ENCODE results near the gene ADAMTSL1.
A peak's percentile ranks its signal among the peaks of the same experiment; 100 is the strongest.

The ADAMTSL1 gene

DNA sequence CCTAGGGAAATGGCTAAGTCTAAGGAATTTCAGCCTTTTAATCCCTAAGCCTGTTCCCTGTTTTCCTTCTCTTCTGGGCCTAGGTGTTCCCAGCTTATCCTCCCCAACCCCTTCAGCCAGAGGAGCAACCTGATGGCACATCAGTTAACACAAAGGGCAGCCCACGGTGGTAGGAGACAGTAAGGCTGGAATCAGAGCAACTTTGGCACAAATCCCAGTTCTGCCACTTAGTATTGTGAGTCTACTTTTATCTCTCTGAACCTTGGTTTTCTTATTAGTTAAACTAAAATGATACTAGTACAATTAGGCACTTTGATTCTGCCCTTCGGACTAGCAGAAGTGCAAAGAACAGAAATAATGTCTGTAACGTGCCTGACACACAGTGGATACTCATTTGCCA lies 312.2 kb downstream of the ADAMTSL1 start:
- DNase-seq, result no peak

DNA sequence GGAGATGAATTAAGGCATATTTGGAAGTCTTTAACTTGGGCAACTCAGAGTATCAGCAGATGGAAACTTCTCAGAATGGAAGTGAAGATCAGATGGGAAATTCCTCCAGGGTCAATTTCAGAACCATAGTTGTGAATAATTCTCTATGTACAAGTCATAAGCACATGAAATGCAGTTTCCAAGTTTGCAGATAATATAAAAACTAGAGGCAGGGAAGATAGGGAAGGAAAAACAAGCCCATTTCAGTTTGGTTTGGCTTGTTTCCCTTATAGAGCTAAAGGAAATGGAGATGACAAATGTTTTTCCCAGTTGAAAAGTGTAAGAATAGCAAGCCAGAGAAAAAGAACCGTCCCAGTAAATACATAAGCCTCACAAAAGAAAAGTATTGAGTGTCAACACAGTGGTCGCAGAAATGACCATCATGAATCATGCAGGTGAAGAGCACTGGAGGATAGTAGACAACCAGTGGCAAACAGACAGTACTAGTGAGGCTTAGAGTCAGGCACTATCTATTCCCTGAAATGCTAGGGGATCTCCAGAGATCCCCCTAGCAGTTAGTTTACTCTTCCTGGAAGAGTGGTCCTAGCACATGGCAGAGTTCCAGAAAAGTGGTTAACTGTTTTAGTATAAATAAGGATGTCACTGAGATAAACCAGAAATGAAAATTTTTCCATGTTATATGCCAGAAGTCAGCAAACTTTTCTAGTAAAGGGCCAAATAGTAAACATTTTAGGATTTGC lies 313.1 kb downstream of the ADAMTSL1 start:
- no peak for DNase-seq

DNA sequence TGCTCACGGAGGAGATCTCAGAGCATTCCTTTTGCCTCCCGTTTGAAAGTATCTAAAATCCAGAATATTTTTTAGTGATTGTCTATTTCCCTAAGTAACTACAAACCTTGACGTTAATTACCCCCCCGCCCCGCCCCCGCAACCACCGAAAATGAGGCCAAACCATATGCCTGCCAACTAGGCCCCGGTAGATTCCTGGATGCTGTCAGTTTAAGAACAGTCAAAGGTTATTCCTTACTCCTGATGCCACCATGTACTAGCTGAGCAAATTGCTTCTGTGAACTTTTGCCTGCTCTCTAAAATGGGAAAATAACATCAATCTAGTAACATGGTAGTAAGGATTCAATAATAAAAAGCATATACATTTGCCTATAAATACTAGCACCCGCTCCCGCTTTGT lies 314.3 kb downstream of the ADAMTSL1 start:
- DNase-seq, result no peak

DNA sequence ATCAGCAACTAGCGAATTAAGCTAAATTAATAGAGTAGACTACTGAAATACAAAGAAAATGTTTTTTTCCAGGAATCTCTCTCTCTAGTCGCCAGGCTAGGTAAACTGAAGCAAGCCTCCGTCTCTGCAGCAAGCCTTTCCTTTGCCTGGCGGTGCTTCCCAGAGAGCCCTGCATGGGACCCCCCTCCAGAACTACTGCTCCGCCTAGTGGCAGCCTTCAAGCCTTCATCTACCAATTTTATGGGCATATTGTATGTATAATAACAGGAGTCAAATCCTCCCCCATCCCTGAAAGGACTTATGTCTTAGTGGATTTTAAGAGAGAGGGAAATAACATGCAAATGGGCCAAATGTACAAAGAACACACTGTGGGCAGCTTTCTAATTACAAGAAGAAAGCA lies 317.1 kb downstream of the ADAMTSL1 start:
- no peak for DNase-seq

DNA sequence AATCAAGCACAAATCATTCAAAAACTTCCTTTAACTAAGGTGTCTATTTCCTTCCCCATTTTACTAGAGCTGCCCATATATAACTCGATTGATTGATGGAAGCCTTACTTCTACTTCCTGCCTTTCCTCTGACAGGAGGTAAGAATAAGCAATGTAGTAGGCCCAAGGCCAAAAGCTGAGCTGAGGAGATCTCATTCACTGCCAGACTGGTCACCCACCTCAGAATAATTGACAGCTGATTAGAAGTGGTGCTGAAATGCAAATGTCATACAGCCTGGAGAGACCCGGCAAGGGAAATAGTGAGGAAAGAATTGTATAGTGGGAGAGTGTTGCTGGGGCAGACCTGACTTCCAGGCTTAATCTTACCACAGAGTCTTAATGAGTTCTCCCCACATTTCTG lies 319.2 kb downstream of the ADAMTSL1 start:
- peak; percentile 3 for DNase-seq

DNA sequence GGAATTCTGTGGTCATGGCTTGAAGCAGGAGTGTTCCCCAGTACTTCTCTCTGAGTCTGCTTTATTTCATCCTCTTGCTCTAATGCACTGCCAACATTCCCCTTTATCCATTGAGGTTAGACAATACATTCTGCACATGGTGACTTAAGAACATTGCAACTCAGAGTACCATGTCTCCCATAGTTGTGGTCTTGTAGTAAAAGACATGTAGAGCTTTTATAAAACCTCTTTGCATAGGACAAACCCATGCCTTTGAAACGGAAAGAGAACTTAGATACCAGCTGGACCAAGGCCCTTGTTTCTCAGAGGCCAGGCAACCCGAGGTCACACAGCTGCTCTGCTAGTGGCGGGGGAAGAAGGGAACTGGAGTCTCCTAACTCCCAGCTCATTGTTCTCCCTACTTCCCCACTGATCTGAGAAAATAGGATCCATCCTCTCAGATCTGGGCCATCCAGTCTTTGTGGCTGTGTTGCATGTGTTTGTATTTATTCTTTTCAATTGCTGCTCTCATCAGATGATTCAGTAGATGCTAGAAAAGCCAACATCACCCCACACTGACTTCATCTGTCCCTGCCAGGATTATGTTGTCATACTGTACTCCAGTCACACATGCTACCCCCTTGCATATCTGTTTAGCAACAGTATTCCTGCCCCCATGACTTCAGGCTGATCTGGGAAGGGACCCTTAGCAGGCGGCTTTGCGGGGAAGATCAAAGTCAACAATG lies 322.2 kb downstream of the ADAMTSL1 start:
- DNase-seq, result no peak

DNA sequence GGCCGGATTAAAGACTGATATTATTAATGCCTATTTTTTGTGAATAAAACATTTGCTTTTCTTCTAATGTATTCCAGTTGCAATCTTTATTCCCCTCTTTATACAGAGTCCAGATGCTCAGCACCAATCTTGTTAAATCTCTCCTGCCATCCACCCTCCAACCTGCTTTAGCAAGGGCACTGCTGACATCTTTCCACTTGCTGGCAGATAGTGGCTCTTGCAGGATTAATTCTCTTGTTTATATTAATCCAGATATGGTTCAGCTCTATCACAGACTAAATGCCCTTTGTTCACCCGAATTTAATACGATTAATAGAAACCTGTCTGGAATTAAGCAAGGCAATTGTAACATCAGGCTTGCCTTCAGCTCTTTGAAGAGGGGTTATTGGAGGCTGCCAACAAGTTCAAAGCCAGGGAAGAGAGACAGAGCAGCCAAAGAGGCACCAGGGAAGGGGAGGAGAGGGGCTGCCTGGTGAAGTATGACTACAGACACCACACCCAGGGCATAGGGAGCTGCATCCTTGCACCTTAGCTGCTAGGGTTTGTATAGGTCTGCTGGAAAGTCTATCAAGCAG lies 322.8 kb downstream of the ADAMTSL1 start:
- no peak for DNase-seq

DNA sequence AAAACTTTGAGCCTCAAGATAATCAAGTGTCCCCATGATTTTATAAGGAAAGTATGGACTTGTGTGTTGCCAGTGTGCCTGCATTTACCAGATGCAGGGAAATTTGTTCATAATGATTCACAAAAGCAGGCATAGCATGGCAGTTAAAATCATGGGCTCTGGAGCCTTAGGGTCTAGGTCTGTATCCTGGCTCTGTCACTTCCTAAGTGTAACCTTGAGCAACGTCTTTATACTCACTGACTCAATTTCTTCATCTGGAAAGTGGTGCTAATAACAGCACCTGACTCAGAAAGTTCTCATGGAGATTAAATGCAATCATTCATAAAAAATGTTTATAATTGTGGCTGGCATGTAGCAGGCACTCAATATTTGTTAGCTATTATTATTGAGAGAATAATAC lies 324.2 kb downstream of the ADAMTSL1 start:
- DNase-seq, result no peak

DNA sequence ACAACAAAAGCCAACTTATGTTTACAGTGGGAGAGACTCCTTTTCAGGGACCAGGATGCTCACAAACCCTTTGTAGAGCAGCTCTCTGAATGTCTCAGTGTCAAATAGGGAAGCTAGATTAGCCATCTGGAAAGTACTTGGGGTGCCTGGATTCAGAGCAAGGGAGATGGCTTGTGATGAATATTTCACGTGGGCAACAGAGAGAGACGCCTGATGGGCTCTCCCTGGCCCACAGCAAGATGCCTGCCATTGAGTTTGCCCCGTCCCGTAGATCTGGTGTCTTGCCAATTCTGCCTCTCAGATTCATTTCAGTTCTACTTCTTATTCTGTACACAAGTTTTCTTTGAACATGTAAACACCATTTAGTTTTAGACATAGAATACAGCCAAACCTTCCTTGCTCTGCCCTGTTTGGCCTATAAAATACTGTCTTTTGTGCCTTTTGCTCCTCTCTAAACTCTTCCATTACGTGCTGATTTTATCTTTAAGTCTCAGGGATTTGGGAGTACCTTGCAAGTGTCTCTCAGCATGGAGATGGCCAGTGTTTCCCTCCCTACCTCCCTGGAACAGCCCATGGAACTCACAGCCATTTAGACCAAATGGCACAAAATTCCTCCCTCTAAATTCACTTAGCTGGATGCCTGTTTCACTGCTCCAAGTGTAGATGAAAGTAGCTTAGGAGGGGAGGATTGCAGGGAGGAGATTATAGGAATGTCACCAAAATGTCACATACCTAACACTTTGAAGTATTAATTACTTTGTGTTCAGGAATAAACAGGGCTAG lies 324.7 kb downstream of the ADAMTSL1 start:
- no peak for DNase-seq

DNA sequence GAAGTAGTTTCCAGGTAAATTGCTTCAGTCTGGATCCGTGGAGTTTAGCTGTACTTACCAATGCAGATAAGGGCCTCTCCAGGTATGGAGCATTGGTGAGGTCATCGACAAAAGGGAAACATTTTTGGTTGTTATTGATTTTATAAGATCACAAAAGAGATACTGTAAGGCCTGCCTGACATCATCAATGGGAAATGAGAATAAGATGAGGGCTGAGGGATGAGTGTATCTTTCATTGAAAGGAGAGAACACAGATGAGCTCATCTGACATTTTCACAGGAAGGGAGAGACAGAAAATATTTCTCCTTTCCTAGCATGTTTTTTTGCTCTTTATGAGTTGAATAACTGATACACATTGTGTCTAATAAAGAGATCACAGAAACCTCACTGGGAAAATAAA lies 325.5 kb downstream of the ADAMTSL1 start:
- DNase-seq, result no peak

DNA sequence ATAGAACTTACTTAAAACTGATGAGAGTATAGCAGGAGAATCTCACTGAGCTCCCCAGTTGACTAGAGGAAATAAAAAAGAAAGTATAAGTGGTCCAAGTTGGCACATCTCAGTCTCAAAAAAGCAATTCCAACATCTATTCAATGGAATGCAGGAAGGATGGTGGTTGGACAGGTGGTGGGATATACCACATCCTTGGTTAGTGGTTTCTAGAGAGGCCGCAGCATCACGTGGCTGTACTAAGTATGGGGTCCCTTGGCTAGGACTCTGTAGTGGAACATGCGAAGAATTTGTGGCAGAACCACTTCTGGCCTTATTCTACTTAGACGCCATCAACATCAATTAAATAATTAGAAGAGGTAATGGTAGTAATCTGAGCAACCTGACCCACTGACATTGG lies 326.6 kb downstream of the ADAMTSL1 start:
- DNase-seq, result no peak

DNA sequence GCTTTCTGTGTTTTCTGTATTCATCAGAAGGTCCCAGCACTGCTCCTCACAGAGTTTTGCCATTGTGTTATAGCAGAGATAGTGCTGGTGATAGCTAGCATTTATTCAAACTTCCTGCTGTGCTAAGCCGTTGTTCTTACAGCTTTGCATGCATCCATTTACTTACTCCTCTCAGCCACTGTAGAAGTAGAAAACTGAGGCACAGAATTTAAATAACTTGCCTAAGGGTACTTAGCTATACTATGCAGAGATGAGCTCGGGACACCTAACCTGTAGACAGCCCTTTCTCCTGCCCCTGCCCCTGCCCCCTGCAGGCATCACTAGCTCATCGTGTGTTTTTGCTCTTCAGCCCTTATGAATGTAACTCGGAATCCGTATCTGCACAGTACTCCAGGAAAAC lies 331.4 kb downstream of the ADAMTSL1 start:
- no peak for DNase-seq

DNA sequence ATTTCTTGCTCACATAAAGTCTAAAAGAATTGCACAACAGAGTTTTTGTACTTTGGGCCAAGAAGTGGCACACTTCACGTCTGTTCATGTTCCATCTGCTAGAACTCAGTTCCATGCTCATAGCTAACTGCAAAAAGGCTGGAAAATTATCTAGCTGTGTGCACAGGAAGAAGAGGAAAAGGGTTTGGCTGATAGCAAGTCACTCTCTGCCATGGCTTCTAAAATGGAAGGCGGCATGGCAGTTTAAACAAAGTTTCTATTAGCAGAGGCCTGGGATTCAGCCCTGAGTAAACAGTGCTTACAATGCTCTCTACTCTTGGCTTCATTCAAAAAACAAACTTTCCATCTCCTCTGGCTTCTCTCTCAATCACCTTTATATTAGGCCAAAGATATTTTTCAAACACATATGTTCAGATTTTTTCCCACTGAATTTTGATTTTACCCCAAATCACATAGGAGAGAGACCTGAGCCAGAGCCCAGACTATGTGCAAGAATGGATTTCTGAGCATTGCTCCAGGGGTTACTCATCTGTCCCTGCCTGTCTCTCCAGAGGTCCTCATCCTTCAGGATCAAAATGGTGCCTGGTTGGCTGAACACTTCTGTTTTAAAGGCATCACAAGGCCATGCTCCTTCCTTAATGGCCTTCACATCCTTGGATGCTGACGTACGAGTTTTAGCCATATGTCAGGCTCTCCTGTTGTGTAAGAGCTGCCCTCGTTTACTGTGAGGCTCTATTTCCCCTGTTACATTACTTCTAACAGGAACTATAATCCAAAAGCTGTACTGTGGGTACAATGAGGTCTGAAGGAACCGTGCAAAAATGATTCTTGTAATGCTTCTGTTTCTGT lies 332.5 kb downstream of the ADAMTSL1 start:
- DNase-seq, result no peak

DNA sequence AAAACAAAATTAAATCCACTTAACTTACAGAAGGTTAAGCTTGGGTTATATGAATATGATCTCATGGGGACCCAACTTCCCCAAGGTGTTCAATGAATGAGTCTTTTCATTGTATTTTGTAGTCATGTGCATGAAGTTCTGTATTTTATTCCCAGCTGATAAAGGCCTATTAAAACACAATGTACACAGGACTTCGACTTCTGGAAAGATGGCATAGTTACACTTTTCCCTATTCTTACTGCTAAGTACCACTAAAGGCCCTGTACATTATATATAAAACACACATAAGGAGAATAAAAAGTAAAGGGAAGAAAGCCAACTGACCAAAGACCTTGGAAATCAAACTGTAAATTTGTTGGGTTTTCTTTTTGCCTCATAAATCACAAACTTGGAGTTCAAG lies 336.6 kb downstream of the ADAMTSL1 start:
- DNase-seq, result no peak

DNA sequence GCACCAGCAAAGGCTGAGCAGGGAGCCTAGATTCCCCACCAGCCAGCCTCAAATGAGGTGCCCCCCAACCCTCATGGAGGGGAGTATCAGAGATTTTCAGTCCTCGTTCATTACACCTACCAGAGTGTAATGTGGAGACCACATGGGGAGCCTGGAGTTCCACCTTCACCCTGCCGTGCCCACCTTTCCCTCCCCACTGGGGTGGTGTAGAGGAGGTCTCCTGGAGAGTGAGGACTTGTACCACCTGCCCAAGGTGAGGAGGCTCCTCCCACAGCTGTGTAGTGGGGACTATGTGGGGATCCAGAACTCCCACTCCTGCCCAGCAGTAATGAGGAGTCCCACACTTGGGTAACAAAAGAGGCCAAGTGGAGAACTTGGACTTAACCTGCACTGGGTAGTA lies 337.2 kb downstream of the ADAMTSL1 start:
- DNase-seq, result no peak

DNA sequence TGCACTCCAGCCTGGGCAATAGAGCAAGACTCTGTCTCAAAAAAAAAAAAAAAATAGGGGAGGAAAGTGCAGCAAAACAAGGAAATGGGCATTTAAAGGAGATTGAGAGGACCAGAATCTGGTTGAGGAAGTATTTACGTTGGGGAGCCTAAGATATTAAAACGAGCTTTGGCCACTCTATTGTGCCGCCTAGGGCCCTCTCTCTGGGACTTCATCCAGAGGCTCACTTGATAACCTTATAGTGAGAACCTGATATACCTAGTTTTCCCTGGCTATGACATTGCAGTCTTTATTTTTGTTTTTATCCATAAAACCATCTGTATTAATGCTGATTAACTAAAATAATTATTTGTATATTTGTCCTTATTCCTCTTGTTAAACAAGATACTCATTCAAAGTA lies 345.5 kb downstream of the ADAMTSL1 start:
- no peak for DNase-seq

DNA sequence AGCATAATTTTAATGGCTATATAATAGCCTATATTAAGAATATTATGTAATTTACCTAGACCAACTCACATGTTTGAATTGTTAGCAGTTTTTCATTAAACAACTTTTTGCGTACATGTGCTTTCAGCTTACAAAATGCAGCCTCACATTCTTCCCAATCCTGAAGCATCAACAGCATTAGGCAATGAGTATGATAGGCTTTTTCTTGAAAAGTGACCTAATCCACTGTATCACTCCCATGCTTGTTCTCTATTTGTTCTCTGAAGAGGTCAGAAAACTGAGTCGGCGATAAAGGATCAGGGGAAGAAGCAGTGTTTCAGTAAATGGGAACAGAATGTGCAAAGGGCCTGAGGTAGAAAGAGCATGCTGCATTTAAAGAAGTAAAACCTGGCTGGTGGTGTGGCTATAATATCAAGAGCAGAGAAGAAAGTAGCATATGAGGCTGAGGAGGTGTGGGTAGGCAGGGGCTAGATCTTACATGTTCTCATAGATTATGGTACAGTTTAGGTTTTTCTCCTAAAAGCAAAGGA lies 346.7 kb downstream of the ADAMTSL1 start:
- no peak for DNase-seq

DNA sequence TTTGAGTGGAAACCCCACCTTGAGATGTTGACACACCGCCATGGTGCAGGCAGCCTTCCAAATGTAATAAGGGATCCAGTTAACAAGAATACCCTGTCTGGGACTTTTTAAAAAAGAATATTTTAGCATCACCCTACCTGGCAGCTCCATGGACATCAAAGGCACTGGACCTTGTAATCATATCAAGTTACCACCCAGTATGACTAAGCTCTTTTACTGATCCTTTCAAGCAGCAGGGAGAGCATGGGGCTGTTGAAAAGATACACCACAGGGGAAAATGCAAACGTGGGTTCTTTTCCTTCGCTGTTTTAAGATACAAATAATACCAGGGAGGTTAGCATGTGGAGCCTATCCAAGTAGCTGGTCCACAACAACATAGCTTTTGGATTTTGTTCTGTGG lies 347.8 kb downstream of the ADAMTSL1 start:
- DNase-seq, result no peak

DNA sequence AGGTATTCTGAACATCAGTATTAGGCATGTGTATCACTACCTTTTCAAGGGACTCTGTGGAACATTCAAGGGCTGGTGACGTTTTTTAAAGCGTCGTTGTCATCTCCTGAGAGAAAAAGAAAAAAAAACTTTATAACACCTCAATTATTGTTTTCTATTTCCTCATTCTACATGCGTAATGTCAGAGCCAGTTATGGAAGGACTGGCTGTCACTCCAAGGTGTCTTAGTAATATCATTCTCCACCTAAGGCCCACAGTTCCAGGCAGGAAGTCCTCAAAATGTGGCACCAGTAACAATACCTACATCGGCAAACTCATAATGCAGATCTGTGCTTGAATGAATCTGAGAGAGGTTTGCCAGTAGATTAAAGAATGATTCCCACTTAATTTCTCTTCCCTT lies 348.9 kb downstream of the ADAMTSL1 start:
- no peak for DNase-seq

DNA sequence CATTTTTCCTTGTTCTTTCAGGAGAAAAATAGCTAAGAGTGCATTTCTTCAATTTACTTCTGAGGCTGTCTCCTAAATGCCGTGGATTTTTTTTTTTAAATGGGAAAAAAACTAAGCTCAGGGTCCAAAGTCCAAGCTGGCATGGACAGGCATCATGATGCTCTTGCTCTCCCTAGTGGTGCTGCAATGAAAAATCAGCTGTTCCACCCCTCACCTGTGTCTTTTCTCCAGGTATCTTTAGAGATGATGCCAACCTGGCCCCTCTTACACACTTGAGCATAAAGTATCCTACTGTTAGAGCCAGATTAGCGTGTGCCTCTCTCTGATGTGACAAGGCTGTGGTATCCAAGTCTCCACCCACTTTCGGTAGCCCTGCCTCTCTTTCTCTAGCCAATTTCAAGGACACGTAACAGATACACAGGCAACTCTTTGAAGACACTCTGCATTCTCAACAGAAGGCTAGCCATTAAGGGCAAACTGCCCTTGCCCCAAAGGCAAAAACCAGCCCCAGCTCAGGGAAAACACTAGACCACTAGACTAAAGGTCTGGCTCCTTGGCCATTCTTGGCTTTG lies 350.2 kb downstream of the ADAMTSL1 start:
- no peak for DNase-seq

DNA sequence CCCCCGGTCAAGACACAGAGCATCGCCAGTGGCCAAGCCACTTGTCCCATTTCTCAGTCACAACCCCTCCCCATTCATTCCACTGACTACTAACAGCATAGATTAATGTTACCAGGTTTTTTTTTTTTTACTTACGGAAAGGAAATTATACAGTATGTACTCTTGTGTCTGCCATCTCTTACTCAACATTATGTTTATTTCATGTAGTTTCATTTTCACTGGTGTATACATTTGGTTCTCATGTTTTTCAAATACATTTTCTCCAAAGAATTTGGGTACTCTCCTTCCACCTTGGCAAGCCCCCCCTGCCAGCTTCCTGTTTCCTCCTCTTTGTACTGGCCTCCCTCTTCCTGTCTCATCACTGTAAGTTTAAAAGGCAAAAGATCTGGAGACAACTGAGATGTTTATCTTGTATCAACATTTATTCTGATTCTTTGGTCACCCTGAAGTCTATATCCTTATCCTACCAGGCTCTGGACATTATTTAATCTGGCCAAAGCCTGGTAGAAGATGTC lies 351.8 kb downstream of the ADAMTSL1 start:
- DNase-seq, result no peak

DNA sequence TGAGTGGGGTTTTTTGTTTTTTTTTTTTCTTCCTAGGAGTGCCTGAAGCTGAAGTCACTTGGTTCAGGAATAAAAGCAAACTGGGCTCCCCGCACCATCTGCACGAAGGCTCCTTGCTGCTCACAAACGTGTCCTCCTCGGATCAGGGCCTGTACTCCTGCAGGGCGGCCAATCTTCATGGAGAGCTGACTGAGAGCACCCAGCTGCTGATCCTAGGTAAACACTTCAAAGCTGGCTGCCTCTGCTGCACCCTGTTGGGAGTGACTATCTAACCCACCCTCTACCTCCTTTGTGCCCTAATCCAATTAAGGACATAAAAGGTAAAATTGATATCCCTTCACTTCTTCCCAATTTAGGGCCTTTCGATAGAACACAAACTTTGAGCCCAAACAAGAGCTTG lies 352.3 kb downstream of the ADAMTSL1 start:
- DNase-seq, result no peak

Data from KG1 (cell line).